Right cardiac atrium (tissue), 5 donors: Measurements from ENCODE around the gene RSBN1. TPM values are rescaled to one million over a fixed set of nuclear protein-coding genes. Genes with fewer than 3 reads are reported as not detected.

Experiments
- ATAC-seq, 2 donors: fragments of 200-7000 bp; cut with Tn5 transposase; one replicate each; pipeline versions ENCODE4 v1.8.0 to v1.9.1; 2020; ENCODE audit warnings: moderate library complexity in 2 of 2, mild to moderate bottlenecking in 1 of 2
- DNase-seq, 3 donors: peaks; one replicate each; pipeline ENCODE4 v3.0.0-alpha.2; 2020
- H3K27ac ChIP-seq: one replicate; pipeline ENCODE4 v1.5.1; 2013; ENCODE audit warnings: mild to moderate bottlenecking, low read length, control low read depth, moderate library complexity
- H3K27me3 ChIP-seq: one replicate; pipeline ENCODE4 v1.6.1; 2013; ENCODE audit not compliant: control insufficient read depth, insufficient read depth
- H3K4me1 ChIP-seq: one replicate; pipeline ENCODE4 v1.6.1; 2013; ENCODE audit warnings: low read length; ENCODE audit not compliant: control insufficient read depth, insufficient read depth
- H3K4me3 ChIP-seq: one replicate; pipeline ENCODE4 v1.5.1; 2013; ENCODE audit warnings: low read length, control low read depth
- H3K9me3 ChIP-seq: one replicate; pipeline ENCODE4 v1.6.1; 2013; ENCODE audit warnings: low read length; ENCODE audit not compliant: control insufficient read depth
- WGBS: extraction: QIAGEN DNeasy Blood & Tissue Kit; methylation state at CpG from one replicate; pipeline ENCODE4 v1.1.7; 2013; 5-methylcytosine and 5-hydroxymethylcytosine counted together
- intact Hi-C, 4 donors: fragments of 100-400 bp; cut with DNase I; formaldehyde crosslinking; loops; one replicate each; pipeline versions ENCODE4 v1.11.0 to v1.14.0; 2022 to 2023
- long read RNA-seq, 4 donors: library from polyadenylated mRNA; unstranded; transcript quantifications; one replicate each; pipeline ENCODE4 v2.0.0, GENCODE V29; 2020 to 2021
- polyA plus RNA-seq: library from polyadenylated mRNA; stranded (reverse); fragments of 200-250 nt; gene quantifications from one replicate; pipeline ENCODE4 v1.2.3, GENCODE V29; 2013
- total RNA-seq, 4 donors: library from RNA; stranded (reverse); fragmentation: NEBNext Ultra II Directional; extraction: Animal tissue kit (Norgen Biotek cat#: 25700); gene quantifications; one replicate each; pipeline ENCODE4 v1.2.1, GENCODE V29; 2021
- donor health status: healthy with polysubstance abuse.
- donor health status: DM: no; HTN: yes; CAD: no.
- donor health status: DM: no; HTN: no; CAD: no.
- donor health status: DM: no; HTN: yes; CAD: no; lungs with severe emphysema.
- donor health status: DM: yes; HTN: yes; CAD: no.

RSBN1 gene
- 10 to 100 TPM; 12.8 to 15.2 (median 13.8) TPM for total RNA-seq
- 3.8 TPM for polyA plus RNA-seq
- long read RNA-seq, donor 1, full-length matches to known transcripts, result 13 of 27 reads
- long read RNA-seq, donor 1, partial matches to known transcripts, result 14 of 27 reads
- long read RNA-seq, donor 1, other reads (novel, unspliced or antisense), result 0 of 27 reads
- long read RNA-seq, donor 2, full-length matches to known transcripts, result 3 of 9 reads
- long read RNA-seq, donor 2, partial matches to known transcripts, result 6 of 9 reads
- long read RNA-seq, donor 2, other reads (novel, unspliced or antisense), result 0 of 9 reads
- long read RNA-seq, donor 3, full-length matches to known transcripts, result 5 of 13 reads
- long read RNA-seq, donor 3, partial matches to known transcripts, result 1 of 13 reads
- long read RNA-seq, donor 3, other reads (novel, unspliced or antisense), result 7 of 13 reads
- long read RNA-seq, donor 4, full-length matches to known transcripts, result 11 of 15 reads
- long read RNA-seq, donor 4, partial matches to known transcripts, result 3 of 15 reads
- long read RNA-seq, donor 4, other reads (novel, unspliced or antisense), result 1 of 15 reads

DNA sequence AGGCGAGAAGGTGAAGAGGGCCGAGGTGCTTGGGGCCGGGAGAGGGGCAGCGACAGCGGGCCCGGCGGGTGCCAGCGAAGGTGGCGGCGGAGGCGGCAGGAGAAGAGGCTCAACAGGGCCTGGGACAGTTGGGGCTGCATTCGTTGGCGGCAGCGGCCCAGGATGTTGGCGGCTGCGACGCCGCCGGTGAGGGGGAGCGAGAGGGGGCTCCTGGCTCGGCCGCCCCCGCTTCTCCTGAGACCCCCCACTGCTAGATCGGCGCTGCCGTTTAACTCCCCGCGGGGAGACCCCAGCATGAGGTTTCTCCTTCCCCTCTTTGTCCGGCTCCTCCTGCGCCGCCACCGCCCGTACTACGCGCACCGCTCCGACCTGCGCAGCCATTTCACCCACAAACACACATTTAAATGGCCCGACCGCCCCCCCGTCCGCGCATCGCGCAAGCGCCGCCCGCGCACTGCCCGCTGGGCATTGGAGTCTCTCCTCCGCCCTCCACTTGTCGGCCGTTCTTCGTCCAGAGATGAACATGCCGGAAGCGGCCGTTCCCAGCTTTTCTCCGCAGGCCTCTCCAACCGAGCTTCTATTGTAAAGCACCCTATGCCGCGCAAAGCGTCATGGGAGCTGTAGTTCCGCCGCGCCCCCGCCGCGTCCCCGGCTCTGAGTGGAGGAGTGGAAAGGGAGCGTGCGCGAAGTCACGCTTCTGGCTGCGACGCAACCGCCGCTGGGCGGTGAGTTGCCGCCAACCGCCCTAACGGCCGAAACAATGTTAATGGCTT is at the start of gene RSBN1:
Gene RSBN1 (minus strand): TSS at position 589 of the 773 bp plus-strand sequence. CDS start 64 bp downstream, at position 525.
- intact Hi-C loops, result loop anchor here in 1 of 4 donors (5.0 kb wide), 1 partner anchor 50 kb away; no protein-coding TSS in a partner anchor
- ATAC-seq (peak; percentile 98 to 99), DNase-seq (peak; percentile 99 to 100 (median 100))
- under 1% methylated on average over 82 of the region's 82 CpGs for WGBS
- no peaks in the 10 kb centered on the region for H3K27me3 ChIP-seq
- no peaks in the 10 kb centered on the region for H3K9me3 ChIP-seq
- H3K4me3 ChIP-seq, result peak within 1 kb of the TSS; percentile 91
- H3K4me1 ChIP-seq, result no peaks in the 10 kb centered on the region
- peak within 1 kb of the TSS; percentile 97 for H3K27ac ChIP-seq

DNA sequence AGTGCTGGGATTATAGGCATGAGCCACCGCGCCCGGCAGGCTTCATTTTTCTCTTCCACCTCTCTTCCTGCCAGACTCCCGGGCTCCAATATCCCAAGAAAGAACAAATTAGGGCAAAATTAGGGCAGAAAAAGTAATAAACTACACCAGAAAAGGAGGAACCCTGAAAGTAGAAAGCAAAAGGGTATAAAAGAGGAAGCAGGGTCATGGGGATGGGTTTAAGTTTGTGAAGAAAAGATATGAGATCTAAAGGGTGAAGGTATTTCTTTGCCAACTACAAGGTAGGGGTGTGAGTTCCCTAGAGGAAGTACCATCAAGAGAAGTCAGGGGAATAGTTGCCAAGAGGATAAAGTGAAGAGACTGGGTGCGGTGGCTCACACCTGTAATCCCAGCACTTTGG is 49.4 kb upstream of the RSBN1 start:
- ATAC-seq, result no peak
- no peak overlapping the region for H3K27ac ChIP-seq
- WGBS, result 91% methylated on average over 5 of the region's 5 CpGs

DNA sequence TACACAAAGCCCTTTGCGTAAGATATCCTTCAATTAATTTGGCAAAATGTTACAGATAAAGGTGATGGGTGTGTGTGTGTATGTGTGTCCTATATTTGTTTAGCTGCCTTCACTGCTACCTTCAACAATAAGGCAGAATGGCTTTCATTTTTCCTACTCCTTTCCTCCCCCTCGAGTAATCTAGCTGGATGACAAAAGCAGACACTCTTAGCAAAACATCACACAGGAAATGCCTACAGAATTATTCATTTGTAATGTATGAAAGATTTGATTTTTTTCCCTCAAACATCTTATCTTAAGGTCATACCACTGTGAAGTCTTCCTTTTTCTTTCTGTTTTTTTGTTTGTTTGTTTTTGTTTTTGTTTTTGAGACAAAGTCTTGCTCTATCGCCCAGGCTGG is 48.6 kb upstream of the RSBN1 start:
- 60% methylated on average over 3 of the region's 3 CpGs for WGBS
- Histone ChIP-seq H3K4me1 (peaks cover 1% of the 10 kb centered on the region), H3K27me3 (no peaks in the 10 kb centered on the region), H3K4me3 (no peak overlapping the region), H3K27ac (no peak overlapping the region), H3K9me3 (no peaks in the 10 kb centered on the region)
- intact Hi-C loops, result no loop called here
- DNase-seq (no peak), ATAC-seq (no peak)

More for the DNA sequence above, 49.4 kb upstream of the RSBN1 start:
- intact Hi-C loops, result no loop called here
- Histone ChIP-seq H3K27me3 (no peaks in the 10 kb centered on the region), H3K4me3 (no peak overlapping the region), H3K9me3 (no peaks in the 10 kb centered on the region), H3K4me1 (peaks cover 1% of the 10 kb centered on the region)
- DNase-seq, result no peak

DNA sequence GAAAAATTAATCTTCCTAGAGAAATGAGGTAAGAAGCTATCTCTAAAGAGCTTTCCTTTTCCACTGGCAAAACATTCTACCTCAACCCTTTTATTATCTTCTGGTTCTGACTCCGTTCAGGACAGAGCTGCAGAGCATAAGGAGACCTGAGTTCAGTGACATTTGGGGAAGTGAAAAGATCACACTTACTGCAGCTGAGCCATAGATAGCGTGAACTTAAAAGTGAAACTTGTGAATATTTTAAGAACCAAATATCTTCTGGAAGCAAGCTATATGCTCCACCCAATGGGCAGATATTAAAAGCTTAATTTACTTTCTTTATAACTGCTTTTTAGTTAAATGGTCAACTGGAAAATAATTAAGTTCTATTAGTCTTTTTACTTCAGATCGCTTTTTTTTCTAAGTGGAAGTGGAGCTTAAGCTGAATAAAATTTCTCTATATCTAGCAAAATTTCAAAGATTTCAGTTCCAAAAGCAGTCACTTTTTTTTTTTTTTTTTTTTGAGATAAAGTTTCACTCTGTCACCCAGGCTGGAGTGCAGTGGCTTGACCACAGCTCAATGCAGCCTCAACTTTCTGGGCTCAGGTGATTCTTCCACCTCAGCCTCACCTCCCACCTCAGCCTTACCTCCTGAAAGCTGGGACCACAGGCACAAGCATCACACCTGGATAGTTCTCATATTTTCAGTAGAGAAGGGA is 47.4 kb upstream of the RSBN1 start:
- no peak overlapping the region for H3K4me3 ChIP-seq
- peaks cover 1% of the 10 kb centered on the region for H3K4me1 ChIP-seq
- H3K27me3 ChIP-seq, result no peaks in the 10 kb centered on the region
- ATAC-seq (no peak), DNase-seq (no peak)
- H3K9me3 ChIP-seq, result no peaks in the 10 kb centered on the region
- H3K27ac ChIP-seq, result no peak overlapping the region
- WGBS, result 38% methylated on average over 3 of the region's 3 CpGs
- intact Hi-C loops, result no loop called here

DNA sequence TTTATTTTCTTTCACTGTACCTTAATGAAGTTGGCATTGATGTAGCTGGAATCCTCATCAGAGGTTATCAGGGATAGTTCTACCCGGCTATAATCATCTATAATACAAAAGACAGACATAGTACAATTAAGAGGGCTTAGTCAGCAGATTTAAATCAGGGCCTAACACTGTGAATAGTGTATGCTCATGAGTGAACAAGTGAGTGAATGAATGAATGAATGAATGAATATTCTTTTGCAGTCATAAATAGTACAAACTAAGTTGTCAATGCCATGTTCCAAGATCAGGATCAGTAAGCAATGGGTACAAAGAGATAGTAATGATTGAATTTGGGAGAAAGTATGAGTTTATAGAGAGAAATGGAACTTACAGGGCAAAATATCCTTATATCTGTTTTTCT is 46.7 kb upstream of the RSBN1 start:
- no peak for ATAC-seq
- H3K27me3 ChIP-seq, result no peaks in the 10 kb centered on the region
- H3K4me1 ChIP-seq, result peaks cover 1% of the 10 kb centered on the region
- intact Hi-C loops, result no loop called here
- H3K27ac ChIP-seq, result no peak overlapping the region
- WGBS, result 84% methylated on average over 1 of the region's 1 CpG
- DNase-seq, result no peak
- H3K4me3 ChIP-seq, result no peak overlapping the region
- H3K9me3 ChIP-seq, result no peaks in the 10 kb centered on the region

DNA sequence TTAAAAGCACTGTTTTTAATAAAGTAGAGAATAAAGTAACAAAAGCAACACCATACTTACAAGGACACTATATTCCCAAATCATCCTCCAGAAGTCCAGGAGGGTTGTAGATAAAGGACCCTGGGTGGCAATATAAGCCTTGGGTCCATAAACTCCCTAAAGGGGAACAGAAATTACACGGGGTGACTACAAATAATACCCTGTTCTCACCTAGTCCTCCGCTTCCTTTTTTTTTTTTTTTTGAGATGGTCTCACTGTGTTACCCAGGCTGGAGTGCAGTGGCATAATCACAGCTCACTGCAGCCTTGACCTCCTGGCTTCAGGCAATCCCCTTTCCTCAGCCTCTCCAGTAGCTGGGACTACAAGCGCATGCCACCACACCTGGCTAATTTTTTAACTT is 46.1 kb upstream of the RSBN1 start:
- intact Hi-C loops, result no loop called here
- no peaks in the 10 kb centered on the region for H3K27me3 ChIP-seq
- no peak overlapping the region for H3K4me3 ChIP-seq
- H3K9me3 ChIP-seq, result no peaks in the 10 kb centered on the region
- no peak for DNase-seq
- 83% methylated on average over 3 of the region's 3 CpGs for WGBS
- H3K27ac ChIP-seq, result no peak overlapping the region
- ATAC-seq, result no peak
- H3K4me1 ChIP-seq, result peaks cover 1% of the 10 kb centered on the region

DNA sequence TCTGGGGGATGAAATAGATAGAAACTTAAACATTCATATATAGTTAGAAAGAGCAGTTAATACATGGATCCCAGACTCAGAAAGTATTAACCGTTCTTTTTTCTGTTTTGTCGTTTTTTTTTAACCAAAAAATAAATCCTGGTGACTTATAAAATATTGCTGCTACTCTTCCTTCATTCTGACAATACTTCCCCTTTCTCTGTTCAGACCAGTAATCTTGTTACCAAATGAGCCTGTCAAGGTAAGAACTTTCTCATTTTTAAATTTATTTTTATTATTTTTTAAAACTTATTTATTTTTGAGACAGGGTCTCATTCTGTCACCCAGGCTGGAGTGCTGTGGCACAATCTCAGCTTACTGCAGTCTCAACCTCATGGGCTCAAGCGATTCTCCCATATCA is 45.5 kb upstream of the RSBN1 start:
- no peak for ATAC-seq
- 75% methylated on average over 3 of the region's 3 CpGs for WGBS
- H3K4me3 ChIP-seq, result no peak overlapping the region
- intact Hi-C loops, result no loop called here
- H3K27me3 ChIP-seq, result no peaks in the 10 kb centered on the region
- no peak for DNase-seq
- no peak overlapping the region for H3K27ac ChIP-seq
- no peaks in the 10 kb centered on the region for H3K9me3 ChIP-seq
- H3K4me1 ChIP-seq, result peaks cover 1% of the 10 kb centered on the region

DNA sequence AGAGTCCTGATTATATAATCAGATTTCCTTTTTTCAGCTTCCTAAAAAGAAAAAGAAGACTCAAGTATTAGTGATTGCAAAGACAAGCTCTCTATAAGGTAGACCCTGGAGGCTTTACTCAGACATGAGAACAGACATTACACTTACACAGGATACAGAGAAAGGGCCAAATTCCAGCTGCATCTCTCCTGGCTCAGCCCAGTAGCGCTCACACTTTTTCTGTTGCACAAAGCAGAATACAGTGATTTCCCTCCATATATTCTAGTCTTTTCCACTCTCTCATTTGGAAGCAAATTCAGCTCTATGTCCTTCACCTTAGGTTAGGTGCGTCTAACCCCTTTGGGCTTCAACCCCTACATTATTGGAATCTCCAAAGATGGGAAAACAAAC is 44.1 kb upstream of the RSBN1 start:
- no peak overlapping the region for H3K4me3 ChIP-seq
- no peak for ATAC-seq
- intact Hi-C loops, result no loop called here

DNA sequence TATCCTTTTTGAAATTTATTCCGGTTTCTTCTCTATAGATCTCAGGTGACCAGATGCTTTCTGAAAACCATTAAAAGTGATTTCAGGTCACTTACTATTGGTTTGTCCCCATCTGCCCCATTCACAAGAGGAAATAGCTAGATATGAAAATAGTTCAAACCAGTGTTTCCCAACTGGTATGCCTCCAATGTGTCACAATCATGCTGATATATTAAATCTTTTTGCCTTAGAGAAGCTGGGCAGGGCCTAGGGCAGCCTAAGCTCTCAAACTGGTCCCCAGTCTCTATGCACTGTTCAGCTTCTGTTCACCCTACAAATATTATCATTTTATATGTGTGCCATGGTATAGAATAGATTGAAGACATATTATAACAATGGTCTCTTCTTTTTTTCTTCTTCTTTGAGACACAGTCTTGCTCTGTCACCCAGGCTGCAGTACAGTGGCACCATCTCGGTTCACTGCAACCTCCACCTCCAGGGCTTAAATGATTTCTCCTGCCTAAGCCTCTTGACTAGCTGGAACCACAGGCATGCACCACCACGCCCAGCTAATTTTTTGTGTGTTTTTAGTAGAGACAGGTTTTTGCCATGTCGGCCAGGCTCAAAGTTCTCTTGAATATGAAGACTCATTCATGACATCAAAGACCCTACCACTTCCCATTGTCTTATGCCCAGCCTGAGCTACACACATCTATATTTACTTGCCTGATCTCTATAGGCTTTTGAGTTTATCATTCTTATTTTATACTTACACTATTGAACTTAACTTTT is 43.5 kb upstream of the RSBN1 start:
- H3K27ac ChIP-seq, result no peak overlapping the region
- H3K27me3 ChIP-seq, result no peaks in the 10 kb centered on the region
- no peak overlapping the region for H3K4me3 ChIP-seq
- no peak for DNase-seq
- H3K4me1 ChIP-seq, result peaks cover 1% of the 10 kb centered on the region
- no peak for ATAC-seq
- H3K9me3 ChIP-seq, result no peaks in the 10 kb centered on the region
- WGBS, result 95% methylated on average over 4 of the region's 4 CpGs
- intact Hi-C loops, result no loop called here

More for the DNA sequence above, 44.1 kb upstream of the RSBN1 start:
- no peak overlapping the region for H3K27ac ChIP-seq
- DNase-seq, result no peak
- peaks cover 1% of the 10 kb centered on the region for H3K4me1 ChIP-seq
- H3K9me3 ChIP-seq, result no peaks in the 10 kb centered on the region
- 92% methylated on average over 2 of the region's 2 CpGs for WGBS
- no peaks in the 10 kb centered on the region for H3K27me3 ChIP-seq

DNA sequence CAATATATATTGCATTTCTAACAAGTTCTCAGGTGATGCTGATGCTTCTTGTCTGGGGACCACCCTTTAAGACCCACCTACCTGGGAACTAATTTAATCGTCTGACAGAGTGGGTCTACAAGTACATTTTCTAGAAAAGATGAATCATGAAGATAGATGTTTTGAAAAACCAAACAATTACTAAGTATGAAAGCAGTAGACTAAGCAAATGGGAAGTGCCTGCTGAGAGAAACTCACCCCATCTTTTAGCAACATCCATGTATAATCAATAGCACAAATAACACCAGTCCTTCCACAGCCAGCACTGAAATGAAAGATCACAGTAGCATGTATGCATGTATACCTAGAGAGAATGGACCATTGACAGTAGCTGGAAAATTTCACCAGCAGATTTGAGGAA is 42.0 kb upstream of the RSBN1 start:
- 46% methylated on average over 1 of the region's 1 CpG for WGBS

More for the DNA sequence above, 42.0 kb upstream of the RSBN1 start:
- H3K4me3 ChIP-seq, result no peak overlapping the region
- no peaks in the 10 kb centered on the region for H3K9me3 ChIP-seq
- H3K4me1 ChIP-seq, result no peaks in the 10 kb centered on the region
- no peaks in the 10 kb centered on the region for H3K27me3 ChIP-seq
- no peak overlapping the region for H3K27ac ChIP-seq
- DNase-seq (no peak), ATAC-seq (no peak)
- intact Hi-C loops, result no loop called here
